ACC112 (cell line): ENCODE measurements around the gene LPP.

ENCODE experiments used
- H2AFZ ChIP-seq: fragments of 200-600 bp; sonication (generic); one replicate; pipeline ENCODE4 v1.6.0; 2017; ENCODE audit warnings: antibody characterized with exemption, low read length; ENCODE audit not compliant: unreplicated experiment
- H3K27ac ChIP-seq: fragments of 200-600 bp; sonication (generic); 2 replicates; pipeline ENCODE4 v1.5.1; 2014; ENCODE audit warnings: low read depth, mild to moderate bottlenecking, antibody characterized with exemption, low read length, moderate library complexity
- H3K27me3 ChIP-seq: fragments of 200-600 bp; sonication (generic); 2 replicates; pipeline ENCODE4 v1.6.1; 2014; ENCODE audit warnings: mild to moderate bottlenecking, antibody characterized with exemption, low read length, moderate library complexity, mixed read lengths; ENCODE audit not compliant: insufficient read depth
- H3K36me3 ChIP-seq: fragments of 200-600 bp; sonication (generic); 2 replicates; pipeline ENCODE4 v1.6.1; 2016; ENCODE audit warnings: mild to moderate bottlenecking, antibody characterized with exemption, low read length, moderate library complexity, mixed read lengths; ENCODE audit not compliant: insufficient read depth
- H3K4me1 ChIP-seq: fragments of 200-600 bp; sonication (generic); one replicate; pipeline ENCODE4 v1.6.1; 2016; ENCODE audit warnings: low read length, mixed read lengths; ENCODE audit not compliant: insufficient read depth, unreplicated experiment, control insufficient read depth
- H3K4me3 ChIP-seq: fragments of 200-600 bp; sonication (generic); 2 replicates; pipeline ENCODE4 v1.5.1; 2014; ENCODE audit warnings: mild to moderate bottlenecking, low read depth, low read length
- H3K79me2 ChIP-seq: fragments of 200-600 bp; sonication (generic); one replicate; pipeline ENCODE4 v1.6.0; 2016; ENCODE audit warnings: low read length; ENCODE audit not compliant: control insufficient read depth, unreplicated experiment, insufficient read depth

LPP gene

DNA sequence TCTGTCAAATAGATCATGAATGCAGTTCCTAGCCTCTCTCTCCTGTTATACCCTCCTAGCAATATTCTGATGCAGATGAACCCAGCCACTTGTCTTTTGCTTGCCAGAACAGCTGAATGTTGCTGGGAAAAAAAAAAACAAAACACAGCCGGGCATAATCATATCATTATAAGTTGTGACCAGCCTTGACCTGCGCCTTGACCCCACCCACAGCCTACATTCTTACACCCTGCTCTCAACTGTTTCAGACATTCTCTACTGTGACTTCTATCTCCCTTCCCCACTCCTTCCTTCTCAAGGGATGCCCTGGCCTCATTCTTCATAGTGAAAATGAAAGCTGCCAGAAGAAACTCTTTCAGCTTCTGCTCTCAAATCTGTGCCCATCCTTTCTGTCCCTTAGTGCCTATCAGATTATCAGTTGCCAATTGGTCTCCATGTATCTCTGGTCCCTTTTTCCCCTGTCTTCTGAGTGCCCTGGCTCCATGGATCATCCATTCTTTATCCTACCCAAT is 628.7 kb downstream of the LPP start:
- Histone ChIP-seq H3K27me3 (no peaks in the 10 kb centered on the region), H2AFZ (no peak overlapping the region), H3K36me3 (no peaks in the 10 kb centered on the region; the same call in 1 of the 2 replicates), H3K79me2 (no peaks in the 10 kb centered on the region), H3K4me3 (0 out of 2 replicates have a peak overlapping the region, but pooled peaks have one; percentile 6), H3K27ac (no peak overlapping the region), H3K4me1 (peaks cover 24% of the 10 kb centered on the region)

DNA sequence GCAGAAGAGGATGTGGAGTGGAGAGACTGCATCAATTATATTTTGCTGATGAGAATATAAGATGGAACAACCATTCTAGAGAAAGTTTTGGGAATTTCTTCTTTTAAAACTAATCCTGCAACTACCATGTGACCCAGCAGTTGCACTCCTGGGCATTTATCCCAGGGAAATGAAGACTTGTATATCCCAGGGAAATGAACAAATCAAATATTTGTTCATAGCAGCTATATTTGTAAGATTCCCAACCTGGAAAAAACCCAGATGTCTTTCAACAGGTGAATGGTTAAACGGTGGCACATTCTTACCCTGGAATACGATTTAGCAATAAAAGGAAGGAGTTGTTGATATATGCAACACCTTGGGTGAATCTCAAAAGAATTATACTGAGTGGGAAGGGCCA is 632.5 kb downstream of the LPP start:
- H3K27ac ChIP-seq = no peak overlapping the region
- no peaks in the 10 kb centered on the region; the same call in 1 of the 2 replicates for H3K36me3 ChIP-seq
- no peak overlapping the region for H3K4me3 ChIP-seq
- H2AFZ ChIP-seq = no peak overlapping the region
- H3K27me3 ChIP-seq = no peaks in the 10 kb centered on the region
- no peaks in the 10 kb centered on the region for H3K79me2 ChIP-seq
- peaks cover 35% of the 10 kb centered on the region for H3K4me1 ChIP-seq

GRCh38 chr3:188788621-188789081 is 634.7 kb downstream of the LPP start:
- Histone ChIP-seq H3K27ac (peak overlapping the region; percentile 89), H3K4me3 (peak overlapping the region; percentile 33; the same call in 1 of the 2 replicates), H3K27me3 (no peaks in the 10 kb centered on the region), H2AFZ (no peak overlapping the region), H3K79me2 (no peaks in the 10 kb centered on the region), H3K36me3 (no peaks in the 10 kb centered on the region; the same call in 1 of the 2 replicates), H3K4me1 (peaks cover 27% of the 10 kb centered on the region)

DNA sequence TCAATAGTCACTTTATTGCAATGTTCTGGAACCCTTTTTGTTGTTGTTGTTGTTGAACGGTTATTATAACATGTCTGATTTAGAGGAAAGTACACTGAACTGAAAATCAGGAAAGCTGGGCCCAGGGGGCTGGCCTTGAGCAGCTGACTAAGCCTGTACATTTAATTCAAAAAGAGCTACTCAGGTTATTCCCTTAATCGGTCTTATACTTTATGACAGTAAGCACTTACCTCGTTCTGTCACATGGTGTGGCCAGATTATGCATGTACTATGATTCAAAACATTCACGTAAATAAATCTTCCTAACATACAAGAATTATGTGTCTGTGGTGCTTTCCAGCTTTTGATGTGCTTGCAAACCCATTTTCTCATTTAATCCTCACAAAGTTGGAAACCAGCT is 635.3 kb downstream of the LPP start:
- no peak overlapping the region for H2AFZ ChIP-seq
- H3K4me3 ChIP-seq = peak overlapping the region; percentile 14; the same call in 1 of the 2 replicates
- H3K36me3 ChIP-seq = no peaks in the 10 kb centered on the region
- no peaks in the 10 kb centered on the region for H3K27me3 ChIP-seq
- H3K27ac ChIP-seq = peak overlapping the region; percentile 89
- H3K79me2 ChIP-seq = no peaks in the 10 kb centered on the region
- peaks cover 27% of the 10 kb centered on the region for H3K4me1 ChIP-seq

DNA sequence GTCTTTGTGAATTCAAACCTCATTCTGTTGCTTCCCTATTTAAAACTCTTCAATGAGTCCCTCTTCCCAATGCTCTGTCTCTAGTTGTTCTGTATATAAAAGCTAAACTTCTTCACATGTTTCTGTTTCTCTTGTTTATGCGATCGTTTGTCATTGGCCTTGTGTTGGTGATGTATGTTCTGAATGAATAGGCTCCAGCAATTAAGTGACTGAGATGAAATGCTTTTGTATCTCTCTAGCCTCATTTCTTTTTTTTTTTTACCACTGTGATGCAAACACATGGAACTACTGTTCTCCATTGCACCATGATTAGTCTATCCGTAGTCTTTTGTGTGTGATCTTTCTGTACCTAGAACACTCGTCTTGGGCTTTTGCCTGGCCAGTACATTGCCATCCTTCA is 637.4 kb downstream of the LPP start:
- no peaks in the 10 kb centered on the region for H3K79me2 ChIP-seq
- H2AFZ ChIP-seq = no peak overlapping the region
- peaks cover 6% of the 10 kb centered on the region for H3K36me3 ChIP-seq
- H3K4me3 ChIP-seq = no peak overlapping the region
- H3K4me1 ChIP-seq = peaks cover 38% of the 10 kb centered on the region
- no peaks in the 10 kb centered on the region for H3K27me3 ChIP-seq
- H3K27ac ChIP-seq = no peak overlapping the region

DNA sequence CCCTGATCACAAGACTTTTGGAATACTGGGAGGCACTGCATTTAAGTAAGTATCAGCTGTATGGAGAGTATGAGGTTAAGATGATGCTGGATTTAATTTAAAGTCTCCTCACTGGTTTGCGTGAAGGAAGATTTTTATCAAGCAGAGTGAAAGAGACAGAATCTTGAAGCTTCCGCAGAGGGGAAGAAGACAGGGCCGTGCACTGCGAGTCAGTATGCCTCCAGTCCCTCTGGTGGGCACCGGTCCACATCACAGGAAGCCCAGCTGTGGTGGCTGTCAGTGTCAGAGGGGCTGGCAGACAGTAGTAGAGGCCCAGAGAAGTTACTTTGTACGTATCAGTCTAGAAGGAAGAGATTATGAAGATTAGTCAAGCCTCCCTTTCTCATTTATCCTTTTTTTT is 638.8 kb downstream of the LPP start:
- no peak overlapping the region for H2AFZ ChIP-seq

DNA sequence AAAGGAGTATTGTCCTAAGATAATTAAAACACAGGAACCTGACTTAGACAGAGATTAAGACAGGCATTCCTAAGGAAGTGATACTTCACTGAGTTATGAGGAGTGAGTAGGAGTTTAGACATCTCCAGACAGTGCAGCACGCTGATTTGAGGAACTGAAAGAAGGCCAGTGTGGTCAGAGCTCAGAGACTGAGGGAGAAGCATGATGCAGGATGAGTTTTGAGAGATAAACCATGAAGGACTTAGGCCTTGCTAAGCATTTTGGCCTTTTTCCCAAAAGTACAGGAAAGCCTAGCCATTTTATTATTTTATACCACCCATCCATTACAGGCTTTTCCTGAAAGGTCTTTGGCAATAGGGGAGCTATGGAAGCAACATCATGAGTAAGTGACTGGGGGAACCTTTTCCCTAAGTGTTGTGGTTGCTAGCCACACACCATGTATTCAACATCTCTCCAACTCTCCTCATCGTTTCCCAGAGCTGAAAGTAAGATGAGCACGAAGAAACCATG is 642.2 kb downstream of the LPP start:
- no peaks in the 10 kb centered on the region for H3K79me2 ChIP-seq
- H3K4me3 ChIP-seq = peak overlapping the region; percentile 25; the same call in 1 of the 2 replicates
- H3K4me1 ChIP-seq = peaks cover 26% of the 10 kb centered on the region
- no peaks in the 10 kb centered on the region for H3K27me3 ChIP-seq
- peak overlapping the region; percentile 34 for H2AFZ ChIP-seq
- H3K36me3 ChIP-seq = peaks cover 9% of the 10 kb centered on the region
- H3K27ac ChIP-seq = peak overlapping the region; percentile 88

More for the DNA sequence above, 638.8 kb downstream of the LPP start:
- Histone ChIP-seq H3K36me3 (peaks cover 6% of the 10 kb centered on the region), H3K27me3 (no peaks in the 10 kb centered on the region), H3K27ac (no peak overlapping the region), H3K79me2 (no peaks in the 10 kb centered on the region), H3K4me3 (no peak overlapping the region), H3K4me1 (peaks cover 47% of the 10 kb centered on the region)

DNA sequence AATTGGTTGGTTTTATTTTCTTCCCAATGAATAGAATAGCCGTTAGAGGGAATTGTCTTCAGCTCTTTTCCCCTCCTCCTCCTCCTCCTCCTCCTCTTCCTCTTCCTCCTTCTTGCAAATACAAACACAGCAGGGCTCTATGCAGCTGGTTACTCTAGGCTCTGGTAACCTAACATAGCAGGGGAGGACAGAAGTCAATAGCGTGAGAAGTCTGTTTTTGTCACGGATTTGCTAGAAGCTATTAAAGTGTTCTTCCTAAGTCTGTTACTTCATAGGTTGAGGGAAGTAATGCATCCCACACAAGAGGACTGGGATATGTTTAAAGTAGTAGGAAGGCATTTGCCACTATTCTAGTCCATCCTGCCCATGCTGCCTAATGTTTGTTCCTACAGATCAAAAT is 643.1 kb downstream of the LPP start:
- Histone ChIP-seq H3K27me3 (no peaks in the 10 kb centered on the region), H3K4me1 (peaks cover 26% of the 10 kb centered on the region), H3K27ac (peak overlapping the region; percentile 88), H2AFZ (peak overlapping the region; percentile 34), H3K79me2 (no peaks in the 10 kb centered on the region), H3K36me3 (peaks cover 9% of the 10 kb centered on the region), H3K4me3 (peak overlapping the region; percentile 25; the same call in 1 of the 2 replicates)

DNA sequence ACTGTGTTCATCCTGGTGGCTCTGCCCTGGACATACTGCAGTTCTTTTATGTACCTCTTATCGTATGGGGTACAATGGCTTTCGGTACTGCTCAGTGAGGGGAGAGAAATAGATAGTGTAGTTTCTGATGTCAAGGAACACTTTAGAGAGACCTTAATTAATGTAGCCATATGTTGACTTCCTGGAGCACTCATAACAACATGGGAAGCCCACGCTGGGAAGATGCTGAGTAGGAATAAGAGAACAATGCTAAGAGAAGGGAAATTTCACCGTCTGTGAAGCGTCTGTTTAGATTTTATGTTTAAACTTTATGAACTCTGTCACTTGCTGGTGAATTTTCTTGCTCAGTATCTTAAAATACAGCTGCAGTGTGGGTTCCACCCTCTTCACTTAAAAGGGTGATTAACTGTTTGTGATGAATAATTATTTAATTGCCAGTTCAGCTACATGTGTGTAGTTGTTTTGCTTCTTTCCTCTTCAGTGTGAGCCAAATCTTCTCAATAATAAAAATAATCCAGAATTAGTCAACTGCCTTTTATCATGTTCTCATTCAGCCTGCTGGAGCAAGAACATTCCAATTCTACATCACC is 644.7 kb downstream of the LPP start:
- no peak overlapping the region for H2AFZ ChIP-seq
- H3K36me3 ChIP-seq = peaks cover 9% of the 10 kb centered on the region
- no peak overlapping the region for H3K27ac ChIP-seq
- peaks cover 26% of the 10 kb centered on the region for H3K4me1 ChIP-seq
- H3K27me3 ChIP-seq = no peaks in the 10 kb centered on the region
- no peaks in the 10 kb centered on the region for H3K79me2 ChIP-seq
- no peak overlapping the region for H3K4me3 ChIP-seq

DNA sequence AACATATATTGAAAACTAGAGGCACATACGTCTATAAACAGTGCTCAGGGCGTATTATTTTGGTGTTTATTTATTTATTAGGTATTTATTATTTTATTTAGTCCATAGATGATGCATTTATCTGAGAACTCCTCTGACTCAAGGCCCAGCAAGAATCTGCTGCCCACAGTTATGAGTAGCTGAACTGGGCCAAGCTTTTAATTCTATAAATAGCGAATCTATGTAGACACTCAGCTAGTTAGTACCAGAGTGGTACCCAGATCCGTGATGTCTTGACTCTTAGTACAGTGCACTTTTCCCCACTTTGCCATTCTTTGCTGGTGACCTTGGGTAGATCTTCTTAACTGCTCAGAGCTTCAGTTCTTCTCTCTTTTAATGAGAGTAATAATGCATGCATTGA is 647.4 kb downstream of the LPP start:
- no peak overlapping the region for H3K27ac ChIP-seq
- peaks cover 14% of the 10 kb centered on the region for H3K4me1 ChIP-seq
- 0 out of 2 replicates have a peak, but pooled peaks cover 5% of the 10 kb centered on the region for H3K36me3 ChIP-seq
- no peaks in the 10 kb centered on the region for H3K27me3 ChIP-seq
- no peak overlapping the region for H2AFZ ChIP-seq
- H3K4me3 ChIP-seq = no peak overlapping the region
- H3K79me2 ChIP-seq = no peaks in the 10 kb centered on the region

- Histone ChIP-seq H3K4me3 (no peak overlapping the region), H3K79me2 (no peaks in the 10 kb centered on the region), H3K27me3 (no peaks in the 10 kb centered on the region), H3K27ac (no peak overlapping the region), H3K4me1 (peaks cover 3% of the 10 kb centered on the region), H2AFZ (no peak overlapping the region), H3K36me3 (0 out of 2 replicates have a peak, but pooled peaks cover 7% of the 10 kb centered on the region)
Measured at GRCh38 chr3:188802645-188803044, 648.7 kb downstream of the LPP start.
